ENCODE measurements around the gene DAPK1. TPM values are rescaled to one million over a fixed set of nuclear protein-coding genes. Genes with fewer than 3 reads are reported as not detected.

DAPK1 gene
- total RNA-seq = 1 to 10 TPM; 1.2 to 6.8 TPM

DNA sequence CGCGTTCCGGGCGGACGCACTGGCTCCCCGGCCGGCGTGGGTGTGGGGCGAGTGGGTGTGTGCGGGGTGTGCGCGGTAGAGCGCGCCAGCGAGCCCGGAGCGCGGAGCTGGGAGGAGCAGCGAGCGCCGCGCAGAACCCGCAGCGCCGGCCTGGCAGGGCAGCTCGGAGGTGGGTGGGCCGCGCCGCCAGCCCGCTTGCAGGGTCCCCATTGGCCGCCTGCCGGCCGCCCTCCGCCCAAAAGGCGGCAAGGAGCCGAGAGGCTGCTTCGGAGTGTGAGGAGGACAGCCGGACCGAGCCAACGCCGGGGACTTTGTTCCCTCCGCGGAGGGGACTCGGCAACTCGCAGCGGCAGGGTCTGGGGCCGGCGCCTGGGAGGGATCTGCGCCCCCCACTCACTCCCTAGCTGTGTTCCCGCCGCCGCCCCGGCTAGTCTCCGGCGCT is at the start of gene DAPK1:
Gene DAPK1 (plus strand): TSS at position 264 of the 442 bp plus-strand sequence. CDS start 1,211 bp downstream, outside the sequence.
- peaks cover 44% of the 10 kb centered on the region for H3K27me3 Mint-ChIP-seq
- CTCF ChIA-PET = no interaction called here
- no peaks in the 10 kb centered on the region for H3K9me3 Mint-ChIP-seq (ENCODE audit: low read depth)
- no peak within 1 kb of the TSS for H3K27ac Mint-ChIP-seq
- no peak within 1 kb of the TSS for H3K4me3 Mint-ChIP-seq
- peak; percentile 64 for ATAC-seq
- H3K4me1 Mint-ChIP-seq = peaks cover 6% of the 10 kb centered on the region
- no peaks in the 10 kb centered on the region for H3K36me3 Mint-ChIP-seq
- DNase-seq = no peak

- no peak overlapping the region for H3K4me3 Mint-ChIP-seq
- H3K27ac Mint-ChIP-seq = no peak overlapping the region
- ATAC-seq = no peak
- H3K27me3 Mint-ChIP-seq = no peaks in the 10 kb centered on the region
- no peak for DNase-seq
- H3K9me3 Mint-ChIP-seq (ENCODE audit: low read depth) = peaks cover 4% of the 10 kb centered on the region
- H3K36me3 Mint-ChIP-seq = no peaks in the 10 kb centered on the region
- CTCF ChIA-PET = no interaction called here
- H3K4me1 Mint-ChIP-seq = no peaks in the 10 kb centered on the region
Observed at GRCh38 chr9:87451149-87451548, 46.5 kb upstream of the DAPK1 start.

DNA sequence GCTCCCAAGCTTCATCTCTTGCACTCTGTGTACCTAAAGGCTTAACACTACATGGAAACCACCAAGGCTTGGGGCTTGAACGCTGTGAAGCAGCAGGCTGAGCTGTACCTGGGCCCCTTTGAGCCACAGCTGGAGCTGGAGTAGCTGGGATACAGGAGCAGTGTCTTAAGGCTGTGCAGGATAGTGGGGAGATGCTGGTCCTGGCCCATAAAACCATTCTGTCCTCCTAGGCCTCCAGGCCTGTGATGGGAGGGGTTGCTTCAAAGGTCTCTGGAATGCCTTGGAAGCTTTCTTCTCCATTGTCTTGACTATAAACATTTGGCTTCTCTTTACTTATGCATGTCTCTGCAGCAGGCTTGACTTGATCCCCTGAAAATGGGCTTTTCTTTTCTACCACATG is 42.3 kb upstream of the DAPK1 start:
- Mint-ChIP-seq H3K36me3 (no peaks in the 10 kb centered on the region), H3K27ac (no peak overlapping the region), H3K4me3 (no peak overlapping the region), H3K27me3 (no peaks in the 10 kb centered on the region), H3K9me3 (ENCODE audit: low read depth) (peaks cover 4% of the 10 kb centered on the region), H3K4me1 (no peaks in the 10 kb centered on the region)
- DNase-seq (no peak), ATAC-seq (no peak)
- CTCF ChIA-PET = no interaction called here

DNA sequence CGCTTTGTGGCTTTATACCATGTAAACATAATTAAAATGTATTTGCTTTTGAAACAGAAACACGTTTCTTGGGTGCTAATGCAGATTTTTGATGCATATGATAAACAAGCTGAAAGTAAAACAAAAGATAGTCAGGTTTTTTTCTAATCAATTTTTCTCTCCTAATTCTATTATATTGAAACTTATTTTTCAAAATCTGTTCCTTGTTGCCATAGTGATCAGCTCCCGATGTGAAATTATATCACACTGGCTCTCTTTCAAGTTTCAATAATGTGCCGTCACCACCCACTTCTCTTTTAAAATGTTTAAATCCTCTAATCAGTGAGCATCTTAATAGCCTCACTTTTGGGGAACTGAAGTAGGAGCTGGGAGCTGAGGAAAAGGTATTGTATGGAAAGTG is 36.4 kb upstream of the DAPK1 start:
- no peak for DNase-seq
- ATAC-seq = no peak
- Mint-ChIP-seq H3K9me3 (ENCODE audit: low read depth) (no peaks in the 10 kb centered on the region), H3K4me3 (no peak overlapping the region), H3K36me3 (no peaks in the 10 kb centered on the region), H3K27ac (no peak overlapping the region), H3K4me1 (peaks cover 11% of the 10 kb centered on the region), H3K27me3 (no peaks in the 10 kb centered on the region)
- CTCF ChIA-PET = no interaction called here

- no peaks in the 10 kb centered on the region for H3K27me3 Mint-ChIP-seq
- CTCF ChIA-PET = no interaction called here
- H3K4me1 Mint-ChIP-seq = peaks cover 11% of the 10 kb centered on the region
- no peaks in the 10 kb centered on the region for H3K36me3 Mint-ChIP-seq
- no peak overlapping the region for H3K27ac Mint-ChIP-seq
- no peak for ATAC-seq
- H3K4me3 Mint-ChIP-seq = no peak overlapping the region
- H3K9me3 Mint-ChIP-seq (ENCODE audit: low read depth) = no peaks in the 10 kb centered on the region
- DNase-seq = no peak
Observed at GRCh38 chr9:87464110-87464991, 33.3 kb upstream of the DAPK1 start.

- Mint-ChIP-seq H3K27me3 (no peaks in the 10 kb centered on the region), H3K27ac (no peak overlapping the region), H3K4me1 (peaks cover 11% of the 10 kb centered on the region), H3K4me3 (no peak overlapping the region), H3K36me3 (no peaks in the 10 kb centered on the region), H3K9me3 (ENCODE audit: low read depth) (no peaks in the 10 kb centered on the region)
- DNase-seq (no peak), ATAC-seq (no peak)
- CTCF ChIA-PET = no interaction called here
Observed at GRCh38 chr9:87464992-87465378, 32.7 kb upstream of the DAPK1 start.

DNA sequence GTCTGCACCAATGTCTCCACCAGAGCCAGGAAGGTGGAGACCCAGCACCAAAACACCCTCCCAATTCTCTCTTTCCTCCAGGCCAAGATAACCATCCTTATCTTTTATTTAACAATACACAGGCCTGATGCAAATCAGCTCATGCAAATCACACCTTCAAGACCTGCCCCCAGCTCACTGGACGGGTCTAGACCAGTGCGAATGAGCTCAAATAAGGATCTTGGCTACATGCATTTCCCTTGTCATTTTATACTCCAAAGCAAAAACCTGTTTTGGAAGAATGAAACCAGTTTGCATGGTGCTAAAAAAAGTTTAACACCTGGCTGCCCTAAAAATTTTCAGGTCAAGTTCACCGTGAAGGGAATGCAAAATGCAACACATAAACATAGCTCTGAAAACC is 31.9 kb upstream of the DAPK1 start:
- no peak overlapping the region for H3K4me3 Mint-ChIP-seq
- ATAC-seq (no peak), DNase-seq (no peak)
- CTCF ChIA-PET = no interaction called here
- peaks cover 11% of the 10 kb centered on the region for H3K4me1 Mint-ChIP-seq
- no peaks in the 10 kb centered on the region for H3K27me3 Mint-ChIP-seq
- H3K36me3 Mint-ChIP-seq = no peaks in the 10 kb centered on the region
- H3K27ac Mint-ChIP-seq = no peak overlapping the region
- no peaks in the 10 kb centered on the region for H3K9me3 Mint-ChIP-seq (ENCODE audit: low read depth)

DNA sequence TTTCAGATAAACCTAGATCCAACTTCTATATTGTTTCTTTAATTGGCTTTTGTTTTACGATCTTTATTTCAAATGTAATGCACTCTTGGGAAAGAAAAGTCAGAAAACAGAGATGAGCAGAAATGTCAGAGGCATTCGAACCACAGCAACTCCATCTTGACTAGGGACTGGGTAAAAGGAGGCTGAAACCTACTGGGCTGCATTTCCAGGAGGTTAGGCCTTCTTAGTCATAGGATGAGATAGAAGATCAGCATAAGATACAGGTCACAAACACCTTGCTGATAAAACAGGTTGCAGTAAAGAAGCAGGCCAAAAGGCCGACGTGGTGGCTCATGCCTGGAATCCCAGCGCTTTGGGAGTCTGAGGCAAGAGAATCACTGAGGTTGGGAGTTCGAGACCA is 30.5 kb upstream of the DAPK1 start:
- ATAC-seq (no peak), DNase-seq (no peak)
- Mint-ChIP-seq H3K27ac (no peak overlapping the region), H3K36me3 (no peaks in the 10 kb centered on the region), H3K27me3 (no peaks in the 10 kb centered on the region), H3K9me3 (ENCODE audit: low read depth) (no peaks in the 10 kb centered on the region), H3K4me3 (no peak overlapping the region), H3K4me1 (peaks cover 11% of the 10 kb centered on the region)
- CTCF ChIA-PET = no interaction called here

GRCh38 chr9:87469793-87470465 is 27.7 kb upstream of the DAPK1 start:
- ATAC-seq = no peak
- CTCF ChIA-PET = interaction anchor here (0.6 kb wide), 1 partner anchor 240 kb away, joined by 3 read pairs; no protein-coding TSS in a partner anchor
- no peak overlapping the region for H3K4me3 Mint-ChIP-seq
- peaks cover 2% of the 10 kb centered on the region for H3K4me1 Mint-ChIP-seq
- DNase-seq = no peak
- no peaks in the 10 kb centered on the region for H3K36me3 Mint-ChIP-seq
- H3K27me3 Mint-ChIP-seq = no peaks in the 10 kb centered on the region
- H3K9me3 Mint-ChIP-seq (ENCODE audit: low read depth) = no peaks in the 10 kb centered on the region
- H3K27ac Mint-ChIP-seq = no peak overlapping the region

GRCh38 chr9:87471746-87472145 is 25.9 kb upstream of the DAPK1 start:
- Mint-ChIP-seq H3K36me3 (no peaks in the 10 kb centered on the region), H3K27ac (no peak overlapping the region), H3K4me1 (no peaks in the 10 kb centered on the region), H3K27me3 (no peaks in the 10 kb centered on the region), H3K9me3 (ENCODE audit: low read depth) (no peaks in the 10 kb centered on the region), H3K4me3 (no peak overlapping the region)
- ATAC-seq (no peak), DNase-seq (no peak)
- CTCF ChIA-PET = no interaction called here

GRCh38 chr9:87475463-87475862 is 22.2 kb upstream of the DAPK1 start:
- Mint-ChIP-seq H3K36me3 (no peaks in the 10 kb centered on the region), H3K27ac (no peak overlapping the region), H3K4me1 (no peaks in the 10 kb centered on the region), H3K4me3 (no peak overlapping the region), H3K9me3 (ENCODE audit: low read depth) (no peaks in the 10 kb centered on the region), H3K27me3 (no peaks in the 10 kb centered on the region)
- ATAC-seq (no peak), DNase-seq (no peak)
- CTCF ChIA-PET = no interaction called here

DNA sequence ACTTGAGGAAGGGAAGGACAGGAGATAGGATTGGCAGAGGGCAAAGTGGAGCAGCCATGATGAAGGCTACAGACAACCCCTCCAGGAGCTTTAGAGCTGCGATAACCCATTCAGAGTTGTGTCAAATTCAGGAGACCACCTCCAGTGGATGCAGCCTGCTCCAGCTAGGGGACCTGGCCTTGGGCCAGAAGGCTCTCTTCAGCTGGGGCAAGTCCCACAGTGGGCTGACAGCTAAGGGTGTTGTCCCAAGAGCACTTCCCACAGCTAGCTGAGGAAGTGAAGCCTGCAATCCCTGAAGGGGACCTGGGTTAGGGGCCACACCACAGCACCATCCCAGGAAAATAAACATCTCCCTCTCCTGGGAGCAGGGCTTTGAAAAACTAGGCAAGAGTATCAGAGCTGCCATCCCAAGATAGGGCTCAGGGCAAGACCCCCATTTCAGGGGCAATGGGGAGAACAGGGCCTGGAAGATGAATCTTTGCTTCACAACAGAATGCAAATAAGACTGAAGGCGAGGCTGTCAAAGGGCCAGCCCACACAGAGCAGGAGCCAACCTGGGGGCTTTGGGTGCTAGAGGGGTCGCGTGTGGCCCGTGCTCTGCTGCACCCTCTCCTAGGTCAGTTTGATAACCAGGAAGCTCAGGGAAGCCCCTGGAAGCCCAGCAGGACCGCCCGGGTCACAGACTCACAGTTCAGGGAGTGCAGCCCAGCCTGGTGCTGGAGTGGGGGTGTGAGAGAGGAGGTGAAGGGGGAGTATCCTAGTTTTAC is 19.3 kb upstream of the DAPK1 start:
- CTCF ChIA-PET = no interaction called here
- Mint-ChIP-seq H3K36me3 (no peaks in the 10 kb centered on the region), H3K4me1 (no peaks in the 10 kb centered on the region), H3K4me3 (no peak overlapping the region), H3K9me3 (ENCODE audit: low read depth) (no peaks in the 10 kb centered on the region), H3K27ac (no peak overlapping the region), H3K27me3 (no peaks in the 10 kb centered on the region)
- DNase-seq (no peak), ATAC-seq (no peak)

DNA sequence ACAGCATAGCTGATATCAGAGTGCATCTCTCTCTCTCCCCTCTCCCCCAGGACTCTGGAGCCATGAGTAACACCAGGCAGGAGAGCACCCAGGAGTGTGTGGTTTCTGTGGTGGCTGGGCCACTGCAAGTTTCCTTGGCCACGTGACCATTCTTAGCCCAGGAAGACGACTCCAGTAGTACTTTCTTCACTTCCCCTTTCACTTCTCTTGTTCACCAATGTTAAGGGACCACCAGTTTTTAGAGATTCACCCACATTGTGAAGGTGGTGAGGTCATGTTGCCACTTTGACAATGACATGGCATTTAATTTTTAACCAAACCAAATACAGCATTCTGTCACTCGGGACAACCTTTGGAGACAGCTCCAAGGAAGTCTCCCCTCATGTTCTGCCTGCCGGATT is 17.9 kb upstream of the DAPK1 start:
- H3K36me3 Mint-ChIP-seq = no peaks in the 10 kb centered on the region
- no peaks in the 10 kb centered on the region for H3K27me3 Mint-ChIP-seq
- ATAC-seq = no peak
- no peak overlapping the region for H3K4me3 Mint-ChIP-seq
- no peak overlapping the region for H3K27ac Mint-ChIP-seq
- DNase-seq = no peak
- H3K9me3 Mint-ChIP-seq (ENCODE audit: low read depth) = no peaks in the 10 kb centered on the region
- CTCF ChIA-PET = no interaction called here
- H3K4me1 Mint-ChIP-seq = no peaks in the 10 kb centered on the region

Data from activated CD8-positive, alpha-beta memory T cell treated with anti-CD3 and anti-CD28 coated beads, Interleukin-2, amount 10 ng/mL, durations not matched to agents 7 days and 5 days (primary cell).